HUDEP-2 (cell line): ENCODE data around the gene BICRA.
"Not testable (repeated sequence)": the region's sequence is repeated elsewhere in the genome, so short reads cannot be mapped to it uniquely, and the experiment has no call there.

Experiments
- DNase-seq, 76 experiments: peaks; one replicate each; lab custom pipeline; 2025; ENCODE audit not compliant: unreplicated experiment in 76 of 76; lab: John Stamatoyannopoulos, UW

BICRA gene

GRCh38 chr19:47626238-47626637, 17.3 kb downstream of the BICRA start:
- no peak for DNase-seq

- no peak for DNase-seq
Observed at GRCh38 chr19:47628078-47628771, 19.3 kb downstream of the BICRA start.

GRCh38 chr19:47630594-47630993, 21.7 kb downstream of the BICRA start:
- no peak for DNase-seq

- no peak for DNase-seq
Observed at GRCh38 chr19:47631681-47632446, 22.9 kb downstream of the BICRA start.

- no peak for DNase-seq
Observed at GRCh38 chr19:47633517-47633916, 24.6 kb downstream of the BICRA start.

- DNase-seq, result no peak
Observed at GRCh38 chr19:47633996-47634395, 25.1 kb downstream of the BICRA start.

GRCh38 chr19:47635152-47635754, 26.3 kb downstream of the BICRA start:
- not testable (repeated sequence) for DNase-seq

- DNase-seq, result no peak
Observed at GRCh38 chr19:47637550-47637949, 28.6 kb downstream of the BICRA start.

- DNase-seq, result no peak
Observed at GRCh38 chr19:47641891-47642485, 33.1 kb downstream of the BICRA start.

GRCh38 chr19:47643281-47643680, 34.3 kb downstream of the BICRA start:
- DNase-seq, result no peak

GRCh38 chr19:47644199-47644598, 35.3 kb downstream of the BICRA start:
- no peak for DNase-seq

- no peak for DNase-seq
Observed at GRCh38 chr19:47644743-47645482, 36.0 kb downstream of the BICRA start.

- no peak for DNase-seq
Observed at GRCh38 chr19:47646924-47647323, 38.0 kb downstream of the BICRA start.

- DNase-seq, result no peak
Observed at GRCh38 chr19:47649588-47649987, 40.7 kb downstream of the BICRA start.

- no peak for DNase-seq
Observed at GRCh38 chr19:47650700-47651099, 41.8 kb downstream of the BICRA start.

GRCh38 chr19:47651132-47651531, 42.2 kb downstream of the BICRA start:
- no peak for DNase-seq

GRCh38 chr19:47651691-47652090, 42.8 kb downstream of the BICRA start:
- DNase-seq, result no peak

- DNase-seq, result peak in 7 of 76 experiments; percentile 4 to 34 (median 10)
Observed at GRCh38 chr19:47652285-47652684, 43.4 kb downstream of the BICRA start.

GRCh38 chr19:47653856-47654255, 44.9 kb downstream of the BICRA start:
- DNase-seq, result no peak

GRCh38 chr19:47657719-47658118, 48.8 kb downstream of the BICRA start:
- no peak for DNase-seq
